GM04503 (cell line): ENCODE measurements around the gene FCGBP.
"Not testable (repeated sequence)": the region's sequence is repeated elsewhere in the genome, so short reads cannot be mapped to it uniquely, and the experiment has no call there.

Experiments used
- DNase-seq: peaks from one replicate; pipeline ENCODE4 v3.0.0-alpha.2; 2012; ENCODE audit warnings: low read depth

FCGBP gene

DNA sequence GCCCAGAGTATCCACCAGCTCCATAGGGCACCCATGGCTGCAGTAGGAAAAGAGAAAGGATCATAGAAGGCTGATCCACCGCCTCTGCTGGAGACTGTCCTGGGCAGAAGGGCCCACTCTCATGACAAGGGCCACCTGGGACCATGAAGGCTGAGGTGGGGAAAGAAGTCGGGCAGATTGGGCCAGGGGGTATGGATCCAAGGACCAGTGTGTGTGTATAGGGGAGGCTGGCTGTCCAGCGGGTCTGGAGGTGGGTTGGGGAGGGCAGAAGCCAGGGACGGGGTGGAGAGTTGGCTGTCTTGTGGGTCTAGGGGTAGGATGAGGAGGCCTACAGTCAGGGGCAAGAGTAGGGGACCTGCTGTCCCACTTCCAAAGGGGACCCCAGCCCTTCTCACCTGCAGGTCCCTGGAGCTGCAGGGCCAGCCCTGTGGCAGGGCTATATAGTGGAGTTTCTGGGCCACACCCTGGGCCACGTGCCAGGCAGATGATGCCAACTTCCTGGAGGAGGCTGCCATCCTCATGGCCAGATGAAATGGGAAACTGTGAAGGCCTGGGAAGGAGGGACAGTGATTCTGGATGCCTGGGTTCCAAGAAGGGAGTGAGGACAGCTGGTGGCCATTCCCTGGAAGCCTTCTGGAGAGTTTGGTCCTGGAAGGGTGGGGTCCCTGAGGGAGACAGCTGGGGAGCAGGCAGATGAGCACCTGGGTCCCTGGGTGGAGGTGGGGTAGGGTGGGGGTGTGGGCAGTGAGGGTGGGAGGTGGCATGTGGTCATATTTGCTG is at the start of gene FCGBP:
Gene FCGBP (minus strand): TSS at position 51 of the 780 bp plus-strand sequence.
- no peak for DNase-seq

DNA sequence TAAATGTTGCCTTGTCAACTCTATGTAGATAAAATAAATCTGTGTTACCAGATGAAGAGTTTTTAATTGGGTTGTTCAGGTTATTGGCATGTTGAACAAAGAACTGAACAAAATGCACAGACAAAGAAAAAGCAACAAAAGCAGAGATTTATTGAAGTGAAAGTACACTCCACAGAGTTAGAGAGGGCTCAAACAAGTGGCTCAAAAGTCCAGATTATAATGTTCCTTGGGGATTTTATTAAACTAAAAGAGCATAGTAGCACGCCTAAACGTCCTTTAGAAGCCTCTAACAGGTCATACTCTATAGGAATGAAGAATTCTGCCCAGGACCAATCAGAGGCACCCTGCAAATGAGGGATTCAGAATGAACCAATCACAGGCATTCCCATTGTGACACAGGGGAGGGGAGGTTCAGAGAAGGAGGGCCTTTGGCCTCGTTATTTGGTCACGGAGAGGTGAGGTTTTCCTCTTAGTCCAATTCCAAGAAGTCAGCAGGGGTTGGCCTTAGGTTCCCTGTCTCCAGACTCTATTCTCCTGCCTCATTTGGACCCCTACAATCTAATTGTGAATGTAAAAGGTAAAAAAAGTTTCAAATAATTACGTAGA is 49.4 kb upstream of the FCGBP start:
- no peak for DNase-seq

DNA sequence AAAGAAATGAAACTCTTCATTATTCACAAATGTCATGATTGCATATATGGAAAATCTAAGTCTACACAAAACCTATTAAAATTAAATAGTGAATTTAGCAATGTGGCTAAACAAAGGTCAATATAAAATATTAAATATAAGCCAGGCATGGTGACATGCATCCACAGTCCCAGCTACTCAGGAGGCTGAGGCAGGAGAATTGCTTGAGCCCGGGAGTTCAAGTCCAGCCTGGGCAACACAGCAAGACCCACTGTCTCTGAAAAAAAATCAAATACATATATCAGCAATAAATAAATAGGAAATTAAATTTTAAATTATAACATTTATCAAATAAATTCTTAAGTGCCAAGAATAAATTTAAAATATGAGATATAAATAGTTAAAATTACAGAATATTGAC is 48.4 kb upstream of the FCGBP start:
- no peak for DNase-seq

DNA sequence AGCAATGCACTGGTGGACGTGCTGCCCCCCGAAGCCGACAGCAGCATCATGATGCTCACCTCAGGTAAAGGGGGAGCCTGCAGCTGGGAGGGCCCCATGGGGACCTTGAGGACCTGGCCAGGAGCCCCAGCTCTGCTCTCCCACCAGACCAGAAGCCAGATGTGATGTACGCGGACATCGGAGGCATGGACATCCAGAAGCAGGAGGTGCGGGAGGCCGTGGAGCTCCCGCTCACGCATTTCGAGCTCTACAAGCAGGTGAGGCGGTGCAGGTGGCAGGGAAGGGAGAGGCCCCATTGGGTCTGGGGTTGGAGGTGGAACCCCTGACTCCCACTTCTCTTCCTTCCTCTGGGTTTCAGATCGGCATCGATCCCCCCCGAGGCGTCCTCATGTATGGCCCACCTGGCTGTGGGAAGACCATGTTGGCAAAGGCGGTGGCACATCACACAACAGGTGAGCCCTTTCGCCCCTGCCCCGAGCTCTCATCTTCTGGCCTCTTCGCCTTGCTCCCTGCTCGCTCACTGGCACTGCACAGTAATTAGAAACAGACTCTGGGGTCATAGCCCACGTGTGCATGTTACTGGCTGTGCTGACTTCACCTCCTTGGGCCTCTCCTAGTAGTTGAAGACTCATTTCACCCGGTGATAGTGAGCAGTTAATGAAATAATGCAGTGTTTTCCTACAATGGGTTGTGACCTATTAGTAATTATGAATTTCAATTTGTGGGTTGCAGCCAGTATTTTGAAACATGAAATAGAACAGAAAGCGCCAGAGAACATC is 40.1 kb upstream of the FCGBP start:
- DNase-seq = no peak

DNA sequence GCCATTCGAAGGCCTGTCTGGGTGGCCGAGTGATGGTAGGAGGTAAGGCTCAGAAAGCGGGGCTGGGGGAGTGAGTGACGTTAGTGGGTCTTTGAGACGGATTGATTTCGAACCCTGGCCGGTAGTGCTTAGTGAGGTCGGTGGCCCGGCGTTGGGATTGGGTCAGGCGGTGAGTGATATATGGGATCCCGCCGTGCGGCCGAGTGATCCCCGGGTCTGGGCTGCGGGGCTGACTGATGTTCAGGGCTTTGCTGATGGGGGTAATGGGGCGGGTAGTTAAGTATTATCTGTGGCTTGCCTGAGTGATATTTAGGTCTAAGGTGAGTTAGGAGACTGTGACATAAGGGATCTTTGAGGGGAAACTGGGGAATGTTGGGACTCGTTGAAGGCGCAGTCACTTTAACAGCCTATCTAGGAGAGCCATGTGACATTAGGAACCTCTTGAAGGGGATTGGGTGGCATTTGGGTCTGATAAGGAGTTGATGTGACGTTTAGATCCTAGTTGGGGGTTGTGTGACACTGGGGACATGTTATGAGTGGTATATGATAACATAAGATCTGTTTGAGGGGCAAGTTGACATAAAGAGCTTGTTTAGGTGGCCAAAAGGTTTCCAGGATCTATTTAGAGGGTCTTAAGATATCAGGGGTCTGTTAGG is 37.1 kb upstream of the FCGBP start:
- DNase-seq = no peak

DNA sequence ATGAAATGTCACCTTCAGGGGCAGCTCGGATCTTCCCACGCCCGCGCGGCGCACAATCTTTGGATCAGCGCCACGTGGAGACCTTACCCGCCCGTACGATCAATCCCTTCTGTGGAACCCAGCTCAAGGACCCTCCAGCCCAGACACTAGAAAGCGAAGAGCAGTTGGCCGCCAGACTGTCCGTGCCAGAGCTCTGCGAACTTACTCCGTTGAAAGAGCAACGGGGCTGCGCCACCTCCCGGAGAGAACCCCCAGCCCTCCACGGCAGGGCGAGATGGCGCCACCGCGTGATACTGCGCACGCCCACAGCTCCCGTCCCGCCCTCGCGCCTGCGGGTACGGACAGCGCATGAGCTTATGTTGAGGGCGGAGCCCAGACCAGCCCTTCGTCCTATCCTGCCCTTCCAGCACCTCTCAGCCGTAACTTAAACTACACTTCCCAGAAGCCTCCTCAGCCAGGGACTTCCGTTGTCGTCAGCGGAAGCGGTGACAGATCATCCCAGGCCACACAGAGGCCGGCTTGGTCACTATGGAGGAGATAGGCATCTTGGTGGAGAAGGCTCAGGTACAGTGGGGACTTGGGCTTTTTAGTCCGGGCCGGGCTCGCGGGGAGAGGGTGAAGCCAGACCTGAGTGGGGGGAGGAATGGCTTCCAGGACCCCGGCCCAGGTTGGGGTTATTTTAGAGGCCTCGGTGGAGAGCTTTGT is 36.4 kb upstream of the FCGBP start, which contains the start of gene PSMC4:
Gene PSMC4 (plus strand): TSS at position 491 of the 705 bp plus-strand sequence. CDS start 38 bp downstream, at position 529.
- DNase-seq = peak; percentile 95

DNA sequence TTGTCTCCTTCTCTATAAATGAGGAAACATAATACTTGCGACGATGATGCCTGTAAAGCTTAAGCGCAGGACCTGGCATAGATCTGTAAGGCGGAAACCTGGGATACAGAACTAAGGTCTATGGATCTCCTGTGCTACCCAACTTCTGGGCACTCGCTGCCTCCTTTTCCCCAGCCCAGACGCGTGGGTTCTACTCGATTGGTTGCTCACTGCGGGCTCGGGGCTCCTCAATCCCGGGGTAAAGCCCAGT is 35.9 kb upstream of the FCGBP start:
- no peak for DNase-seq

DNA sequence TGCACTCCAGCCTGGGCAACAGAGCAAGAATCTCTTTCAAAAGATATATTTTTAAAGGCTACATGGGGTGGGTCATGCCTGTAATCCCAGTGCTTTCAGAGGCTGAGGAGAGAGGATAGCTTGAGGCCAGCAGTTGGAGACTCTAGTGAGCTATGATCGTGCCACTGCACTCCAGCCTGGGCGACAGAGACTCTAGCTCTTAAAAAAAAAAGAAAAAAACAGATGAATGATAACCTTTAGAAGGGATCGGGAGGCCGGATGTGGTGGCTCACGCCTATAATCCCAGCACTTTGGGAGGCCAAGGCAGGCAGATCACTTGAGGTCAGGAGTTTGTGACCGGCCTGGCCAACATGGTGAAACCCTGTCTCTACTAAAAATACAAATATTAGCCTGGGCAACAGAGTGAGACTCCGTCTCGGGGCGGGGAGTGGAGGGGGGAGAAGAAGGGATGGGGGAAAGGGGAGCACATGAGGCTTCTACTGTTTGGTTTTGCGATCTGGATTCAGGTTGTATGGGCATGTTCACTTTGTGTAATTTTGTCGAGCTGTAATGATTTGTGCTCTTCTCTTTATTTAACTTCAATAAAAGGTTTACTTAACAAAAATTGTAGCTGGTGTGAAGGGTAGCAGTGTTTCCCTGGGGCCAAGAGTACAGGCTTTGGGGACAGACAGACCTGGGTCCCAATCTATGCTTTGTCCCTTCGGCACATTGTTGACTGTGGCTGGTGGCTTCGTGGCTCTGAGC is 35.4 kb upstream of the FCGBP start:
- DNase-seq = no peak

DNA sequence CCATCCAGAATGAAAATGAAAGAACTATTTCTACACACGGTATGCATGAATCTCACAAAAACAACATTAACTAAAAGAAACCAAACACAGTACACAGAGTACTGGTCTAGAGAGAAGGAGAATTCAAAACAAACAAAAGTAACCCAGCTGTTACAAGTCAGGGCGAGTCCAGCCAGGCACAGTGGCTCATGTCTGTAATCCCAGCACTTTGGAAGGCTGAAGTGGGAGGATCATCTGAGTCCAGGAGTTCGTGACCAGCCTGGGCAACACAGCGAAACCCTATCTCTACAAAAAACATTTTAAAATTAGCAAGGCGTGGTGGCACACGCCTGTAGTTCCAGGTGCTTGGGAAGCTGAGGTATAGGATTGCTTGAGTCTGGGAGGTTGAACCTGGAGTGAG is 34.8 kb upstream of the FCGBP start:
- DNase-seq = no peak

DNA sequence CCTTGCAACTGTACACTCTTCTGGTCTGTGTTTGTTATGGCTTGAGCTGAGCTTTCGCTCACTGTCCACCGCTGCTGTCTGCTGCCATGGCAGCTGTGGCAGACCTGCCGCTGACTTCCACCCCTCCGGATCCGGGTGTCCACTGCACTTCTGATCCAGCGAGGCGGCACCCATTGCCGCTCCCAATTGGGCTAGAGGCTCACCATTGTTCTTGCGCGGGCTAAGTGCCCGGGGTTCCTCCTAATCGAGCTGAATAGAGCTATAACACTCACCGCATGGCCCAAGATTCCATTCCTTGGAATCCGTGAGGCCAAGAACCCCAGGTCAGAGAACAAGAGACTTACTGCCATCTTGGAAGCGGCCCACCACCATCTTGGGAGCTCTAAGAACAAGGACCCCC is 34.4 kb upstream of the FCGBP start:
- no peak for DNase-seq

DNA sequence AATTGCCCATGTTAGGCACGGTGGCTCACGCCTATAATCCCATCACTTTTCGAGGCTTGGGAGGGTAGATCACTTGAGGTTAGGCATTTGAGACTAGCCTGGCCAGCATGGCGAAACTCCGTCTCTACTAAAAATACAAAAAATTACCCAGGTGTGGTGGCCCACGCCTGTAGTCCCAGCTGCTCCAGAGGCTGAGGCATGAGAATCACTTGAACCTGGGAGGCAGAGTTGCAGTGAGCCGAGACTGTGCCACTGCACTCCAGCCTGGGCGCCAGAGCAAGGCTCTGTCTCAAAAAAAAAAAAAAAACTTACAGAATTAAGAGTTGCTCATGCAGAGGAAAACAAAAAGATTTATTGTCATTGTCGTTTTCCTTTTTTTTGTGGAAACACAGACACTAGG is 33.1 kb upstream of the FCGBP start:
- no peak for DNase-seq

DNA sequence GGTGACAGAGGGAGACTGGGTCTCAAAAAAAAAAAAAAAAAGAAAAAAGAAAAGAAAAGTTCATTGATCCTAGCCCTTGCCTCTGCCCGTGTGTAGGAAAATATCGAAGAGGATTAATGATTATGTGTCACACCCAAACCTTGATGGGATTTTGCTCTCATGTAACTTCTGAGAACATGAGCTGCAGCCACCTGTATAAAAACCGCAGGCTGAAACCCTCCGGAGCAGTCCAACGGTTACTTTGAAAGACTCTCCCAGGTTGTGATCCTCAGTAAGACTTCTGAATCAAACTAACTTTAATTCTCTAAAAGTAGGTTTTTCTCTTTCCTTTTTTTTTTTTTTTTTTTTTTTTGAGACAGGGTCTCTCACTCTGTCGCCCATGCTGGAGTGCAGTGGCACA is 32.2 kb upstream of the FCGBP start:
- DNase-seq = no peak

DNA sequence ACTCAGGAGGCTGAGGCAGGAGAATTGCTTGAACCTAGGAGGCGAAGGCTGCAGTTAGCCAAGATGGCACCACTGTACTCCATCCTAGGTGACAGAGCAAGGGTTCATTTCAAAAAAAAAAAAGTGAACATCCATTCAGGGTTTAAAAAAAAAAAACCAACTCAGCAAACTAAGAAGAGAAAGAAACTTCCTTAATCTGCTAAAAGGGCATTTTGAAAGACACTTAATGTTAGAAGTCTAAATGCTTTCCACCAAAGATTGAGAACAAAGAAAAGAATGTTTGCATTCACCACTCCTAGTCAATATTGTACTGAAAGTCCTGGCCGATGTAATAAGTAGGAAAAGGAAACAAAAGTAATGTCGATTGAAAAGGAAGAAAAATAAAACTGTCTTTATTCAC is 29.5 kb upstream of the FCGBP start:
- no peak for DNase-seq

DNA sequence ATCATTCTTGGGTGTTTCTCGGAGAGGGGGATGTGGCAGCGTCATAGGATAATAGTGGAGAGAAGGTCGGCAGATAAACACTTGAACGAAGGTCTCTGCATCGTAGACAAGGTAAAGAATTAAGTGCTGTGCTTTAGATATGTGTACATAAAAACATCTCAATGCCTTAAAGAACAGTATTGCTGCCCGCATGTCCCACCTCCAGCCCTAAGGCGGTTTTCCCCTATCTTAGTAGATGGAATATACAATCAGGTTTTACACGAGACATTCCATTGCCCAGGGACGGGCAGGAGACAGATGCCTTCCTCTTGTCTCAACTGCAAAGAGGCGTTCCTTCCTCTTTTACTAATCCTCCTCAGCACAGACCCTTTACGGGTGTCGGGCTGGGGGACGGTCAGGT is 25.0 kb upstream of the FCGBP start:
- DNase-seq = not testable (repeated sequence)

DNA sequence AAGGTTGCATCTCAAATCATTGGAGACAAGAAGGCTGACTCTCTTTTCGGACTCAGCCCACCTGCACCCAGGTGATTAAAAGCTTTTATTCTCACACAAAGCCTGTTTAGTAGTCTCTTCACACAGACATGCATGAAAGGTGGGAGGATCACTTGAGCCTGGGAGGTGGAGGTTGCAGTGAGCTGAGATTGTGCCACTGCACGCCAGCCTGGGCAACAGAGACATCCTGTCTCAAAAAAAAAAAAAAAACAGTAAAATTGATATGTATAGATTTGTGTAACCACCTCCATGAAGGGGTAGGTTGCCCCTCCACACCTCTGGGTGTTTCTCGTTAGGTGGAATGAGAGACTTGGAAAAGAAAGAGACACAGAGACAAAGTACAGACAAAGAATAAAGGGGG is 24.5 kb upstream of the FCGBP start:
- DNase-seq = not testable (repeated sequence)

DNA sequence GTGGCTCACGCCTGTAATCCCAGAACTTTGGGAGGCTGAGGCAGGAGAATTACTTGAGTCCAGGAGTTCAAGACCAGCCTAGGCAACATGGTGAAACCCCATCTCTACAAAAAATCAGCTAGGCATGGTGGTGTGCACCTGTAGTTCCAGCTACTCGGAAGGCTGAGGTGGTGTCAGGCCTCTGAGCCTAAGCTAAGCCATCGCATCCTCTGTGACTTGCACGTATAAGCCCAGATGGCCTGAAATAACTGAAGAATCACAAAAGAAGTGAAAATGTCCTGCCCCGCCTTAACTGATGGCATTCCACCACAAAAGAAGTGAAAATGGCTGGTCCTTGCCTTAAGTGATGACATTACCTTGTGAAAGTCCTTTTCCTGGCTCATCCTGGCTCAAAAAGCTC is 23.5 kb upstream of the FCGBP start:
- DNase-seq = not testable (repeated sequence)

DNA sequence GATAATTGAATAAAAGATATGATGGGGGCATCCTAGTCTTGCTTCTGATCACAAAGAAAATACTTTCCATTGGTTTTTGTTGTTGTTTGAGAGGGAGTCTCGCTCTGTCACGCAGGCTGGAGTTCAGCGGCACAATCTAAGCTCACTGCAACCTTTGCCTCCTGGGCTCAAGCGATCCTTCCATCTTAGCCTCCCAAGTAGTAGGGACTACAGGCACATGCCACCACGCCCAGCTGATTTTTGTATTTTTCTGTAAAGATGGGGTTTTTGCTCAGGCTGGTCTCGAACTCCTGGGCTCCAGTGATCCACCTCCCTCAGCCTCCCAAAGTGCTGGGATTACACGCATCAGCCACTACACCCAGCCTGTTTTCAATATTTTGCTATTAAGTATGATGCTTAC is 19.5 kb upstream of the FCGBP start:
- no peak for DNase-seq

DNA sequence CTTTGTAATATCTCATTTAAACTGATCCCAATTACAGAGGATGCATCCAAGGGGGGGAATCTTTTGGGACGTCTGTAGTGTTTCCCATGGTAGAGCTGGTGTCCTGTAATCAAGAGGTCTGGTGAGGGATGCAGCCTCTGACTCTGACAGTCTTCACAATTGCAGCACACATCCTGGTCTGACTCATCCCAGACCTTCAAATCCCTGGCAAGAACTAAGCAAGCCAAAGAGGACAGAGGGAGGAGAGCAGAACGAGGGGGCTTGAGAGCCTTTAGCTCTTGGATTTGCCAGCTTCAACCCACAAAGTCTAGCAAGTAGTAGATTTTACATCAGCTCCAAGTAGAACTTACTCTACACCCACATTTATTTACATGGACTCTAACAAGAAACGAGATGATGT is 17.3 kb upstream of the FCGBP start:
- no peak for DNase-seq

DNA sequence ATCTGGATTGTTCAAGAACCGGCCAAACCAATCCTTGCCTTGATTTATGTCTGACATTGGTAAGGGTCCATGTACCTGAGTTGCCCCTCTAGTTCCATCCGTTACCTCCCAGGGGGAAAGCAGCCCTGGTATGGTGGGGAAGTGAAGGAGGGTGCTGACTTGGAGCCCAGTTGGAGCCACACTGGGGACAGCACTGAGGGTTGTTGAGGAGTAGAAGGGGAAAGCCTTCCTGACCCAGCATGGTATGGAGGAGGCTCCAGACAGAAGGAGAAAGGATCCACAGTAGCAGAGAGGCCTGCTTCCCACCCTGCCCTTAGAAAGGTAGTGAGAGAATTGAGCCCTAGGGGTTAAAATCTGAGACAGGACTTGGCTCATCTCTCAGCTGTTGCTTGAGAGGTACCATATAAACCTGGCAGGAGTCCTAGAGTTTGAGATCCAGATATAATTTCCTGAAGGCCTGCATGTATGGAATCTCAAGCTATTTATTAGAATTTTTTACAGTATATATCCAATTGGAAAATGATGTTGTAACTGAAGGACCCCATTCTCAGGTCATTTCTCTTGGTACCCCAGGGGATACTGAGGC is 16.7 kb upstream of the FCGBP start:
- no peak for DNase-seq

DNA sequence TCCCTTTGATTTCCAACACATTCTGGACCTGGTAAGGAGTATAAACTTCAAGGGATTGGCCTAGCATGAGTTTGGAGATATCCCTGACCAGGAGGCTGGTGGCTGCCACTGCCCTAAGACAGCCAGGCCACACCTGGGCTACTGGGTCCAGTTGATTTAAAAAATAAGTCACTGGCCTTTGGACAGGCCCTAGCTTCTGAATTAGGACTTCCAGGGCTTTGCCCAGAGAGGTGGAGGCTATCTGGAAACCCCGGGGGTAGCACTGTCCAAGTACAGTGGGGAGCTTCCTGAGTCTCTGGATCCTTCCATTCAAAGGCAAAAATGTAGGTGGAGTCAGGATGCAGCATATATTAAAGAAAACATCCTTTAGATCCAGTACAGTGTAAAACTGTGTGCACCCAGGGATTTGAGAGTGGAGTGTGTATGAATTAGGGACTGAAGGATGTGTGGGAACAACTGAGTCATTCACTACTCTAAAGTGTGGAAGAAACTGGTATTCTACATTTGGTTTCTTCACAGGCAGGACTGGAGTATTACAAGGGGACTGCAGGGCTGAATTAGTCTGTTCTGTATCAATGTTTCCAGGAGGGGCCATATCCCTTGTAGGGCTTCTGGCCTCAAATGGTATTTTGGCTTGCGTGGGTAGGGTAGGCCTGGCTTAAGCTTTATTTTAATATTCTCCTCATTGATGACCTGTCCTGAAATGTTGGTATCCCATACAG is 14.8 kb upstream of the FCGBP start:
- no peak for DNase-seq
